GM12865 (cell line): ENCODE measurements around the gene SLC12A7.

Source experiments
- DNase-seq: peaks from one replicate; pipeline ENCODE4 v3.0.0; 2010; ENCODE audit warnings: low read depth
- H3K4me3 ChIP-seq: 2 replicates; pipeline ENCODE4 v1.5.1; 2011; ENCODE audit warnings: mild to moderate bottlenecking, low read depth, low read length, control low read depth
- TF ChIP-seq, protein P1 (sequence below): IDR thresholded peaks from 2 replicates; pipeline ENCODE4 v1.5.1; 2011; ENCODE audit warnings: low read length, control low read depth, low read depth, inconsistent platforms; ENCODE audit not compliant: insufficient read depth; ENCODE audit errors: missing control alignments

Gene SLC12A7

DNA sequence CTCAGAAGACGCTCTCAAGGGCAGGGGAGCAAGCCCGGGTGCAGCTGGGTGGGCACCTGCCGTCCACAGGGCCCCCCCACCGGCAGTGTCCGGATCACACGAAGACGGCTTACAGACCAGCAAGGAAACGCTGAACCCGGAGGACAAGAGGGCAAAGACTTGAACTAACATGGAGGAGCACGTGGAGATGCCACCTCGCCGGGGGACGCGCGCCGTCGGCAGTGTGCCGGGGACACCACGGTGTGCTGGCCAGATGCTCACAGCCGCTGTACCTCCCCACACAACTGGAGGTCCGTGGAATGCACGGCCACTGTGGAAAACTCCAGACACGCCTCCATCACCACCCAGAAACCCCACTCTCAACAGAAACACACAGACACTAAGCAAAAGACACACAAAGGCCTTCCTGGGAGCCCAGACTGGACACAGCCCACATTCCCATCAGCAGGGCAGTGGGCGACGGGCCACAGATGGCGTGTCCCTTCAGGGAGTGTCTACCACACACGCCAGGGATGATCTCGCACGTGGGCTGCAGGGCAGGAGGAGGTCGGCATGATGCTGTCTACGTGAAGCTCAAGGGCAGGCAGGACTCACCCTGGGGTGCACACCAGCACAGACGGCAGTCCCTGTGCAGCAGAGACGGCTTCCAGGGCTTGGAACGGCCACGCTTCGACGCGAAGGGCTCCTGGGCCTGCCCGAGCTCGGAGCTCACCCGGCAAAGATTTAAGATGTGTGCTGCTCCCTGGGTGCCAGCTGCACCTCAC, 8.6 kb upstream of the SLC12A7 start:
- no peak overlapping the region for H3K4me3 ChIP-seq
- TF ChIP-seq, protein P1, sequence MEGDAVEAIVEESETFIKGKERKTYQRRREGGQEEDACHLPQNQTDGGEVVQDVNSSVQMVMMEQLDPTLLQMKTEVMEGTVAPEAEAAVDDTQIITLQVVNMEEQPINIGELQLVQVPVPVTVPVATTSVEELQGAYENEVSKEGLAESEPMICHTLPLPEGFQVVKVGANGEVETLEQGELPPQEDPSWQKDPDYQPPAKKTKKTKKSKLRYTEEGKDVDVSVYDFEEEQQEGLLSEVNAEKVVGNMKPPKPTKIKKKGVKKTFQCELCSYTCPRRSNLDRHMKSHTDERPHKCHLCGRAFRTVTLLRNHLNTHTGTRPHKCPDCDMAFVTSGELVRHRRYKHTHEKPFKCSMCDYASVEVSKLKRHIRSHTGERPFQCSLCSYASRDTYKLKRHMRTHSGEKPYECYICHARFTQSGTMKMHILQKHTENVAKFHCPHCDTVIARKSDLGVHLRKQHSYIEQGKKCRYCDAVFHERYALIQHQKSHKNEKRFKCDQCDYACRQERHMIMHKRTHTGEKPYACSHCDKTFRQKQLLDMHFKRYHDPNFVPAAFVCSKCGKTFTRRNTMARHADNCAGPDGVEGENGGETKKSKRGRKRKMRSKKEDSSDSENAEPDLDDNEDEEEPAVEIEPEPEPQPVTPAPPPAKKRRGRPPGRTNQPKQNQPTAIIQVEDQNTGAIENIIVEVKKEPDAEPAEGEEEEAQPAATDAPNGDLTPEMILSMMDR = no peak
- no peak for DNase-seq

GRCh38 chr5:1119312-1119831, 7.5 kb upstream of the SLC12A7 start:
- no peak for DNase-seq
- H3K4me3 ChIP-seq = no peak overlapping the region
- TF ChIP-seq, protein P1 = no peak

DNA sequence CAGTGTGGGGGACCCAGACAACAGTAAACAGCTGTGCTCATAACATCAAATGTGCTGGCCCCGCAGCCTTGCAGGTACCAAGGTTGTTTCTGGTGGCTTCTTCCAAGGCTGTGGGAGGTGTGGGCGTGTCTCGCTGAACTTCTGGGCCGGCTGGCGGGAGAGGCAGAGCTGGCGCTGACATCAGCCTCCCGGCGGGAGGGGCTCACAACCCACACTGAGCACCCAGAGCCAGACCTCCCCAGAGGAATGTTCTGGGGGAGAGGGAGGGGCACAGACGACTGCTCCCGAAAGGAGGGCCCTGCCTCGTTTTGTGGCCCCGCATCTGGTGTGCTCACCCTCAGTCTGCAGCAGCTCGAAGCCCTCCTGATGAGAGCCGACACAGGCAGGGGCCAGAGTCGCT, 6.9 kb upstream of the SLC12A7 start:
- DNase-seq = no peak
- no peak overlapping the region for H3K4me3 ChIP-seq
- TF ChIP-seq, protein P1 = no peak

- no peak for DNase-seq
- H3K4me3 ChIP-seq = no peak overlapping the region
- TF ChIP-seq, protein P1 = no peak
Observed at GRCh38 chr5:1118231-1118698, 6.4 kb upstream of the SLC12A7 start.

DNA sequence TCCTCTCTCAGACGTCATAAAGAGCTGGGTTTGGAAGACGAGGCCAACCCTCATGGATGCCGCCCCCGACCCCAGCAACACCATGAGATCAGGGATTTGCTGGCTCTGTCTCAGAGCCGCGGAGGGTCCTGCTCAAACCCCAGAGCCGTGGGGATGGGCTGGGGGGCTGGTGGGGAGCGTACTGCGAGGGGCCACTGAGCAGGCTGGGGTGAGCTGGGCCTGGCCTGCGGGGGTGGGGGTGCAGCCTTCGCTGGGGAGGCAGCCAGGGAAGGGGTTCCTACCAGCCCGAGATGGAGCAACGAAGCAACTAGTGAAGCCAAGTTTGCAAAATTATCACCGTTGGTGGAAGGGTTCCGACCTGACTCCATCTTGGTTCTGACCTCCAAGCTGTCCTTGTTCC, 5.1 kb upstream of the SLC12A7 start:
- DNase-seq = no peak
- H3K4me3 ChIP-seq = no peak overlapping the region
- TF ChIP-seq, protein P1 = no peak

- DNase-seq = no peak
- H3K4me3 ChIP-seq = no peak overlapping the region
- TF ChIP-seq, protein P1 = no peak
Observed at GRCh38 chr5:1116109-1116740, 4.4 kb upstream of the SLC12A7 start.
